NCI-H69 (cell line): Measurements from ENCODE around the gene CEP170B.
A peak's percentile ranks its signal among the peaks of the same experiment; 100 is the strongest.
"Not testable (repeated sequence)": the region's sequence is repeated elsewhere in the genome, so short reads cannot be mapped to it uniquely, and the experiment has no call there.

ENCODE experiments used
- DNase-seq: peaks from one replicate; lab custom pipeline; 2025; lab: John Stamatoyannopoulos, UW

The CEP170B gene

GRCh38 chr14:104865081-104865630 is at the start of gene CEP170B:
CEP170B (plus strand) TSS chr14:104865268; CDS start chr14:104868451, 3,183 bp downstream.
- peak; percentile 76 for DNase-seq

GRCh38 chr14:104816616-104816884 is 48.5 kb upstream of the CEP170B start:
- DNase-seq, result no peak

GRCh38 chr14:104817930-104818713 is 46.9 kb upstream of the CEP170B start:
- DNase-seq, result no peak

- no peak for DNase-seq
Observed at GRCh38 chr14:104818714-104819161, 46.3 kb upstream of the CEP170B start.

GRCh38 chr14:104819361-104819781 is 45.7 kb upstream of the CEP170B start:
- DNase-seq, result no peak

- DNase-seq, result peak; percentile 49
Observed at GRCh38 chr14:104820669-104821228, 44.3 kb upstream of the CEP170B start.

GRCh38 chr14:104821229-104821945 is 43.7 kb upstream of the CEP170B start:
- DNase-seq, result no peak

GRCh38 chr14:104821971-104822608 is 43.0 kb upstream of the CEP170B start:
- DNase-seq, result no peak

- no peak for DNase-seq
Observed at GRCh38 chr14:104822821-104823615, 42.0 kb upstream of the CEP170B start.

GRCh38 chr14:104824353-104824997 is 40.6 kb upstream of the CEP170B start:
- DNase-seq, result no peak

GRCh38 chr14:104826189-104826860 is 38.7 kb upstream of the CEP170B start:
- DNase-seq, result peak; percentile 95

- no peak for DNase-seq
Observed at GRCh38 chr14:104826861-104827176, 38.2 kb upstream of the CEP170B start.

GRCh38 chr14:104827177-104828055 is 37.7 kb upstream of the CEP170B start:
- peak; percentile 74 for DNase-seq

GRCh38 chr14:104830781-104831180 is 34.3 kb upstream of the CEP170B start:
- DNase-seq, result no peak

- DNase-seq, result not testable (repeated sequence)
Observed at GRCh38 chr14:104836171-104836935, 28.7 kb upstream of the CEP170B start.

- no peak for DNase-seq
Observed at GRCh38 chr14:104841730-104842129, 23.3 kb upstream of the CEP170B start.

GRCh38 chr14:104843006-104843405 is 22.1 kb upstream of the CEP170B start:
- DNase-seq, result no peak

- peak; percentile 81 for DNase-seq
Observed at GRCh38 chr14:104843442-104844305, 21.4 kb upstream of the CEP170B start.
